Skin of body (tissue), 2 donors: ENCODE results near the gene UPF3A. TPM values are rescaled to one million over a fixed set of nuclear protein-coding genes. Genes with fewer than 3 reads are reported as not detected.
"Not testable (repeated sequence)": the region's sequence is repeated elsewhere in the genome, so short reads cannot be mapped to it uniquely, and the experiment has no call there.

Experiments
- DNase-seq: peaks from one replicate; lab custom pipeline; 2025; lab: John Stamatoyannopoulos, UW
- total RNA-seq: library from RNA; depleted of rRNA; stranded (reverse); fragments of >200 nt; gene quantifications from one replicate; pipeline ENCODE4 v1.2.3, GENCODE V29; 2014

UPF3A gene
- total RNA-seq, 1 donor from 2014 or later: 28.8 TPM

DNA sequence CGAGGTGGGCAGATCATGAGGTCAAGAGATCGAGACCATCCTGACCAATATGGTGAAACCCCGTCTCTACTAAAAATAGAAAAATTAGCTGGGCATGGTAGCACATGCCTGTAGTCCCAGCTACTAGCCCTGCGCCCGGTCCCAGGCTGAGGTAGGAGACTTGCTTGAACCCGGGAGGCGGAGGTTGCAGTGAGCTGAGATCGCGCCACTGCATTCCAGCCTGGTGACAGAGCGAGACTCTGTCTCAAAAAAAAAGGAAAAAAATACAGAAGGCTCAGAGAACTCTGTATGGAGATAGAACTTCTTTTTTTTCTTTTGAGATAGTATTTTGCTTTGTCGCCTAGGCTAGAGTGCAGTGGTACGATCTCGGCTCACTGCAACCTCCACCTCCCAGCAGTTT is 17.1 kb upstream of the UPF3A start:
- not testable (repeated sequence) for DNase-seq

GRCh38 chr13:114264886-114265611 is 16.4 kb upstream of the UPF3A start:
- no peak for DNase-seq

GRCh38 chr13:114266241-114266640 is 15.2 kb upstream of the UPF3A start:
- no peak for DNase-seq

- no peak for DNase-seq
Measured at GRCh38 chr13:114268344-114269280, 12.8 kb upstream of the UPF3A start.

DNA sequence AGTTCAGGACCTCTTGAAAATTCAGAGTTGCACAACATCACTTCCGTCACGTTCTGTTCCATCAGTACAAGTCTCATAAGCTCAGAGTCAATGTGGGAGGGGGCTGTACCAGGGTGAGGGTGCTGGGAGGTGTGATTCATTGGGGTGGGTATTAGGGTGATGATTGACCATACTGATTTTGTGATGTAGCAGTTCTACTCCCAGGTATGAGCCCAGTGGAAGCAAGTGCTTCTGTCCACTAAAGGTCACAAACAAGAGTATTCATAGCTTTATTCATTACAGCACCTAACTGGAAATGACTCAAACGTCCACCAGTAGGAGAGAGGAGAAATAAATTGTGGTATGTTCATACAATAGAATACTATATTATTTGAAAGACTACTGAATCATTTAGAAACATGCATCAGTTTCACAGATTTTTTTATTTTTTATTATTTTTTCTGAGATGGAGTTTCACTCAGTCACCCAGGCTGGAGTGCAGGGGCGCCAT is 12.1 kb upstream of the UPF3A start:
- no peak for DNase-seq

DNA sequence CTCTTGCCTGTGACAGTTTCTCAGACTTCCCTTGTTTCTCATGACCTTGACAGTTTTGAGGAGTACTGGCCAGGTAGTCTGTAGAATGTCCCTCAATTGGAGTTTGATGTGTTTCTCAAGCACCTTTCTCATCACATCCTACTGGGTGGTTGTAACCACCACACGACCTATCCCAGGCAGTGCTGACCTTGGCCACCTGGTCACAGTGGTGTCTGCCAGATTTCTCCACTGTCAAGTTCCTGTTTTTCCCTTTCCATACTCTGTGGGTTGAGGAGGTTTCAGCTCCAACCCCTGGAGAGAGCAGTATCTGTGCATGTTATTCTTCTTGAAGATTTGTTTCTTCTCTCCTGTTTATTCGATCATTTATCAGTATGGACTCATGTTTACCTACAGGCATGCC is 8.4 kb upstream of the UPF3A start:
- DNase-seq: no peak

- DNase-seq: no peak
Measured at GRCh38 chr13:114275304-114275703, 6.1 kb upstream of the UPF3A start.

GRCh38 chr13:114279146-114279545 is 2.3 kb upstream of the UPF3A start:
- no peak for DNase-seq

DNA sequence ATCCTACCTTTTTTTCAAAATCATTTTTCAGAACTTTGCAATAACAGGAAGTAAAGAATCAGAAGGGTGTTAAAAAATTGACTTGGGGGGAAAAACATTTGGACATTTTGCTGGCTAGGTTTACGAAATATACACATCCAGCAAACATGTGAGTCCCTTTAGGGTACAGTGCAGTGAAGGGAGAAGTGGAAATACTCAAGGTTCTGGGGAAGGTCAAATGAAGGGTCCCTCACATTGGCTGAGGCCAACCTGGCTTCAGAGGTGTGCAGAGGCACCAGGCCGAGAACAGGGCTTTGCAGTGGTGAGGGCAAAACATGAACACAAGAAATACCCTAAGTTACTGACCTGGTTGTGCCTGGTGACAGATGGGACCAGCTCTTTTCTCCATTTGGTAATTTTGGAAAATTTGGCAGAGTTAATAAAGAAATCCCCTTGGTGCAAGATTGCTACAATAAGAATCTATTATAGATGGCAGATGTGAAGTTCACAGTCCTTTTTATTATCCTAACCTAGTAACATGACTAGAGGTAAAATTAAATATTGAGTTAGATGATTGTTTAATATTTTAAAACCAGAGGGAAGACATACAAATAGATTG is 1.5 kb upstream of the UPF3A start:
- no peak for DNase-seq

DNA sequence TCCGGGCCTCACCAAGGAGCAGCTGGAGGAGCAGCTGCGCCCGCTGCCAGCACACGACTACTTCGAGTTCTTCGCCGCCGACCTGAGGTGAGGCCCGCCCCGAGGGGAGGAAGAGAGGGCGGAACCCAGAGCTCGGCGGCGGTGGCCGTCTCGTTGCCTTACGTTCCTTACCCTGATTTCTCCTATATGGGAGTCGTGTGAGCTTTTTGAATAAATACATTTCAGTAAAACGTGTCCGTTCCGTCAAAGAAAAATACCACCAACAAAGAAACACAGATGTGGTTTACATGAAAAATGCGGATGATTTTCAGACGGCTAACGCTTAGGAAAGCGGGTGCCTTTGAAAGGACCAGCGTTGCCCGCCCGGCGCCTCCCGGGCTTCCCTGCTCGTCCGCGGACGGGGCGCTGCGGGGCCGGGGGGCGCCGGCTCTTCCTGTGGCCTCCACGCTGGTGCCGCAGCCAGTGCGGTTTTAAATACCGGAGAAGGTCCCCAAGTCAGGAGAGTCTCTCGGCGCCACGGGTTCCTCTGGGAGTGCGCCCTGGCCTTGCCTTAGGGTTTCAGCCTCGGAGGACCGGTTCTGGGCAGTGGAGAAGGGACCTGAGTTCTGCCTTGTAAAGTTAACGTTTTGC is 755 bp downstream of the UPF3A start:
- peak; percentile 64 for DNase-seq

DNA sequence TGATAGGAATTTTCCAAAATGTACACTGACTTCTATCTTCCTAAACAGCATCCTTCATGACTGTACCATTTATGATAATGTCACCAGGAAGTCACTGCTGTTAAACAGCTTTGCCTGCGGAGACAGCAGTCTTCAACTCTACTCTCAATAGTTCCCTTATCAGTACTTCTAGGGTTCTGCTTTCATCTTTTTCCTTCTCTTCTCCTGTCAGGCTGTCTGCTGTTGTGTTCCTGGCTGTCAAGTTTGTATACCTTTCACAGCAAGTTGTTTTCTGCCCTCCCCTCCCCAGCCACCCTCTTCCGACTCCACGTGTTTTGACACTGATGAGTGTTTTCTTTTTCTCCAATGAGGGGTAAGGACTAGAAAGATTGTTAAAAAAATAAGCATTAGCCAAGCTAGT is 2.2 kb downstream of the UPF3A start:
- DNase-seq: no peak

DNA sequence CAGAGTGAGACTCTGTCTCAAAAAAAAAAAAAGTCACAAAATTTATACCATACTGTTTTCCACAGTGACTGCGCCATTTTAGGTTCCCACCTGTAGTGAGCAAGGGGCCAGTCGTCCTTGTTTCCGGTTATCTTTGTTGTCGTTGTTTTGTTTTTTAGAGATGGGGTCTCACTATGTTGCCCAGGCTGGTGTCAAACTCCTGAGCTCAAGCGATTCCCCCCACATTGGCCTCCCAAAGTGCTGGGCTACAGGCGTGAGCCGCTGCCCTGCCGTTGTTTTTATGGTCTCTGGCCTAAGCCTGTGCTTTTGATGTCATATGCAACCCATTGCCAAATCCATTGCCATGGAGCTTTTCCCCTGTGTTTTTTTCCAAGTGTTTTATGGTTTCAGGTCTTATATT is 3.3 kb downstream of the UPF3A start:
- no peak for DNase-seq

GRCh38 chr13:114285166-114285808 is 3.9 kb downstream of the UPF3A start:
- no peak for DNase-seq

GRCh38 chr13:114286808-114287207 is 5.4 kb downstream of the UPF3A start:
- no peak for DNase-seq

GRCh38 chr13:114288157-114288591 is 6.8 kb downstream of the UPF3A start:
- DNase-seq: no peak

DNA sequence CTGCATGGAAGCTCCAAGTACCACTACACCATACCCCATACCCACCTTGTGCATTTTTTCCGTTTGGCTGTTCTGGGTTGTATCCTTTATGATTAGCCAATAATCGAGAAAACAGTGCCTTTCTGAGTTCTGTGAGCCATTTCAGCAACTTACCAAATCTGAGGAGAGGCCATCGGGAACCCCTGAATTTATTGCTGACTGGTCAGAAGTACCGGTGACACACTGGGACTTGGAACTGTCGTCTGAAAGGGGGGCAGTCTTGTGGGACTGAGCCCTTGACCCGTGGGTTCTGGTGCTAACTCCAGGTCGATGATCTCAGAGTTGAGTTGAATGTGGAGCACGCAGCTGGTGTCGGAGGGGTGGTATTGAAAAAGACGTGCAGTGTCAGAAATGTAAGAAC is 15.0 kb downstream of the UPF3A start:
- DNase-seq: no peak

DNA sequence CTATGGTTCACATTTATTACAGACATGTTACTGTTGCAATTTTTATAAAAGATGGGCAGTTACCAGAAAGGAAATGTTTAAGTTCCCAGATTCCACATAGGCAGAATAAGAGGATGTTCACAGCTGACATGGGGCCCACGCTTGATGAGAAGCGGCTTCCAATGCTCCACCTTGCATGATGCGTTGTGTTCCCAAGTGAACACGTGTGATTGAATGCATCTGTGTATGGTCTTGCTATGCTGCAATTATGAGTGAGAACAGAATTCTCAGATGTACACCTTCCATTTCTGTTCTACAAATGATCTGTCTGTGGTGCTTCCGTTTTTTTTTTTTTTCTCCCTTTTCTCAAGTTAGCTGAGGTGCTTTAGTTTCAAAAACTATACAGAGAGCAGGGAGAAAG is 15.5 kb downstream of the UPF3A start:
- no peak for DNase-seq

GRCh38 chr13:114298866-114299265 is 17.5 kb downstream of the UPF3A start:
- DNase-seq: no peak

GRCh38 chr13:114299604-114300305 is 18.4 kb downstream of the UPF3A start:
- DNase-seq: no peak

GRCh38 chr13:114303700-114304327 is 22.4 kb downstream of the UPF3A start:
- DNase-seq: no peak
